Activated T-cell treated with anti-CD3 and anti-CD28 coated beads, Interleukin-2, amount 50 U/mL, for 24 hours (primary cell): ENCODE results near the gene RAD51B.
A peak's percentile ranks its signal among the peaks of the same experiment; 100 is the strongest.

Source experiments
- DNase-seq: peaks from one replicate; pipeline ENCODE4 v3.0.0-alpha.2; 2020
- H3K27ac Mint-ChIP-seq: 2 replicates; pipeline ENCODE4 v1.8.0; 2020; ENCODE audit warnings: mild to moderate bottlenecking, mixed read lengths
- H3K27me3 Mint-ChIP-seq: 2 replicates; pipeline ENCODE4 v1.8.0; 2020; ENCODE audit warnings: mixed read lengths
- H3K36me3 Mint-ChIP-seq: 2 replicates; pipeline ENCODE4 v1.8.0; 2020; ENCODE audit warnings: low read depth, mixed read lengths
- H3K4me1 Mint-ChIP-seq: 2 replicates; pipeline ENCODE4 v1.8.0; 2020; ENCODE audit warnings: low read depth, mixed read lengths
- H3K4me3 Mint-ChIP-seq: 2 replicates; pipeline ENCODE4 v1.8.0; 2020; ENCODE audit warnings: mild to moderate bottlenecking, moderate library complexity, mixed read lengths
- H3K9me3 Mint-ChIP-seq: 2 replicates; pipeline ENCODE4 v1.8.0; 2020; ENCODE audit warnings: mixed read lengths

The RAD51B gene

GRCh38 chr14:68637106-68638021 lies 817.8 kb downstream of the RAD51B start:
- Mint-ChIP-seq H3K9me3 (peaks cover 11% of the 10 kb centered on the region), H3K4me1 (peaks cover 7% of the 10 kb centered on the region), H3K36me3 (no peaks in the 10 kb centered on the region), H3K4me3 (no peak overlapping the region), H3K27ac (no peak overlapping the region), H3K27me3 (no peaks in the 10 kb centered on the region)
- DNase-seq, result no peak

GRCh38 chr14:68638141-68638999 lies 818.8 kb downstream of the RAD51B start:
- no peak for DNase-seq
- no peaks in the 10 kb centered on the region for H3K27me3 Mint-ChIP-seq
- peaks cover 3% of the 10 kb centered on the region for H3K4me1 Mint-ChIP-seq
- H3K9me3 Mint-ChIP-seq, result peaks cover 11% of the 10 kb centered on the region
- H3K4me3 Mint-ChIP-seq, result no peak overlapping the region
- no peaks in the 10 kb centered on the region for H3K36me3 Mint-ChIP-seq
- H3K27ac Mint-ChIP-seq, result no peak overlapping the region

GRCh38 chr14:68639000-68639757 lies 819.6 kb downstream of the RAD51B start:
- no peak for DNase-seq
- no peaks in the 10 kb centered on the region for H3K27me3 Mint-ChIP-seq
- H3K4me1 Mint-ChIP-seq, result no peaks in the 10 kb centered on the region
- peaks cover 11% of the 10 kb centered on the region for H3K9me3 Mint-ChIP-seq
- no peaks in the 10 kb centered on the region for H3K36me3 Mint-ChIP-seq
- no peak overlapping the region for H3K4me3 Mint-ChIP-seq
- H3K27ac Mint-ChIP-seq, result no peak overlapping the region

GRCh38 chr14:68639758-68640574 lies 820.4 kb downstream of the RAD51B start:
- Mint-ChIP-seq H3K27me3 (no peaks in the 10 kb centered on the region), H3K9me3 (peaks cover 11% of the 10 kb centered on the region), H3K36me3 (no peaks in the 10 kb centered on the region), H3K4me1 (no peaks in the 10 kb centered on the region), H3K4me3 (no peak overlapping the region), H3K27ac (no peak overlapping the region)
- DNase-seq, result no peak

- H3K36me3 Mint-ChIP-seq, result no peaks in the 10 kb centered on the region
- peaks cover 11% of the 10 kb centered on the region for H3K9me3 Mint-ChIP-seq
- no peak overlapping the region for H3K4me3 Mint-ChIP-seq
- H3K27me3 Mint-ChIP-seq, result no peaks in the 10 kb centered on the region
- H3K4me1 Mint-ChIP-seq, result no peaks in the 10 kb centered on the region
- DNase-seq, result no peak
- H3K27ac Mint-ChIP-seq, result no peak overlapping the region
These were observed 824.1 kb downstream of the RAD51B start for GRCh38 chr14:68643673-68644072.

- DNase-seq, result no peak
- no peaks in the 10 kb centered on the region for H3K27me3 Mint-ChIP-seq
- no peak overlapping the region for H3K27ac Mint-ChIP-seq
- H3K9me3 Mint-ChIP-seq, result peaks cover 11% of the 10 kb centered on the region
- H3K36me3 Mint-ChIP-seq, result no peaks in the 10 kb centered on the region
- H3K4me1 Mint-ChIP-seq, result no peaks in the 10 kb centered on the region
- no peak overlapping the region for H3K4me3 Mint-ChIP-seq
These were observed 824.5 kb downstream of the RAD51B start for GRCh38 chr14:68644101-68644500.

- Mint-ChIP-seq H3K27ac (no peak overlapping the region), H3K9me3 (peaks cover 10% of the 10 kb centered on the region), H3K4me1 (no peaks in the 10 kb centered on the region), H3K36me3 (no peaks in the 10 kb centered on the region), H3K27me3 (no peaks in the 10 kb centered on the region), H3K4me3 (no peak overlapping the region)
- no peak for DNase-seq
These were observed 825.8 kb downstream of the RAD51B start for GRCh38 chr14:68645371-68645770.

- Mint-ChIP-seq H3K36me3 (no peaks in the 10 kb centered on the region), H3K27ac (no peak overlapping the region), H3K9me3 (no peaks in the 10 kb centered on the region)
These were observed 830.1 kb downstream of the RAD51B start for GRCh38 chr14:68649476-68650189.

GRCh38 chr14:68650404-68650994 lies 830.9 kb downstream of the RAD51B start:
- no peak overlapping the region for H3K27ac Mint-ChIP-seq
- H3K27me3 Mint-ChIP-seq, result no peaks in the 10 kb centered on the region
- no peak overlapping the region for H3K4me3 Mint-ChIP-seq
- no peaks in the 10 kb centered on the region for H3K36me3 Mint-ChIP-seq
- no peaks in the 10 kb centered on the region for H3K9me3 Mint-ChIP-seq
- no peak for DNase-seq
- H3K4me1 Mint-ChIP-seq, result peaks cover 18% of the 10 kb centered on the region

More at GRCh38 chr14:68649476-68650189, 830.1 kb downstream of the RAD51B start:
- H3K4me1 Mint-ChIP-seq, result peaks cover 9% of the 10 kb centered on the region
- DNase-seq, result no peak
- no peak overlapping the region for H3K4me3 Mint-ChIP-seq
- no peaks in the 10 kb centered on the region for H3K27me3 Mint-ChIP-seq

- Mint-ChIP-seq H3K27me3 (no peaks in the 10 kb centered on the region), H3K4me3 (no peak overlapping the region), H3K9me3 (no peaks in the 10 kb centered on the region)
These were observed 831.5 kb downstream of the RAD51B start for GRCh38 chr14:68651075-68651474.

GRCh38 chr14:68651652-68652432 lies 832.3 kb downstream of the RAD51B start:
- H3K4me1 Mint-ChIP-seq, result peaks cover 18% of the 10 kb centered on the region
- H3K9me3 Mint-ChIP-seq, result no peaks in the 10 kb centered on the region
- no peaks in the 10 kb centered on the region for H3K36me3 Mint-ChIP-seq
- DNase-seq, result peak; percentile 24
- no peak overlapping the region for H3K27ac Mint-ChIP-seq
- H3K4me3 Mint-ChIP-seq, result no peak overlapping the region
- no peaks in the 10 kb centered on the region for H3K27me3 Mint-ChIP-seq

More at GRCh38 chr14:68651075-68651474, 831.5 kb downstream of the RAD51B start:
- no peak for DNase-seq
- Mint-ChIP-seq H3K4me1 (peaks cover 18% of the 10 kb centered on the region), H3K36me3 (no peaks in the 10 kb centered on the region), H3K27ac (no peak overlapping the region)

GRCh38 chr14:68652433-68652690 lies 832.8 kb downstream of the RAD51B start:
- H3K36me3 Mint-ChIP-seq, result no peaks in the 10 kb centered on the region

More at GRCh38 chr14:68652433-68652690, 832.8 kb downstream of the RAD51B start:
- Mint-ChIP-seq H3K4me1 (peaks cover 18% of the 10 kb centered on the region), H3K27me3 (no peaks in the 10 kb centered on the region), H3K27ac (no peak overlapping the region), H3K4me3 (no peak overlapping the region), H3K9me3 (no peaks in the 10 kb centered on the region)
- DNase-seq, result no peak
